Endothelial cell of umbilical vein (primary cell): ENCODE data around the gene RAD51C.

Experiments used
- EZH2 ChIP-seq: IDR thresholded peaks from 2 replicates; pipeline ENCODE4 v1.6.1; 2012; ENCODE audit warnings: borderline replicate concordance, low read depth, mild to moderate bottlenecking, moderate library complexity, low read length, inconsistent platforms; ENCODE audit not compliant: severe bottlenecking
- FOS ChIP-seq: IDR thresholded peaks from 2 replicates; pipeline ENCODE4 v1.6.1; 2011; ENCODE audit warnings: mild to moderate bottlenecking, low read length, moderate library complexity, borderline replicate concordance; ENCODE audit not compliant: insufficient read depth
- GATA2 ChIP-seq: IDR thresholded peaks from 2 replicates; pipeline ENCODE4 v1.7.0; 2011; ENCODE audit warnings: low read depth, mild to moderate bottlenecking, moderate library complexity, mixed read lengths, low read length; ENCODE audit not compliant: insufficient read length, insufficient read depth
- JUN ChIP-seq: IDR thresholded peaks from 2 replicates; pipeline ENCODE4 v1.6.1; 2011; ENCODE audit warnings: borderline replicate concordance, low read depth; ENCODE audit not compliant: insufficient read length, insufficient read depth
- MYC ChIP-seq: IDR thresholded peaks from one replicate; pipeline ENCODE4 v1.6.1; 2011; ENCODE audit warnings: mild to moderate bottlenecking, low read depth, low read length
- POLR2A ChIP-seq: IDR thresholded peaks from 2 replicates; pipeline ENCODE4 v1.6.1; 2012; ENCODE audit warnings: low read depth, mild to moderate bottlenecking, control low read depth, low read length
- POLR2AphosphoS5 ChIP-seq: IDR thresholded peaks from 2 replicates; pipeline ENCODE4 v1.6.1; 2012; ENCODE audit warnings: low read depth, mild to moderate bottlenecking, control low read depth, low read length, moderate library complexity; ENCODE audit not compliant: insufficient read depth
- TF ChIP-seq, protein P1 (sequence below): IDR thresholded peaks from 2 replicates; pipeline ENCODE4 v1.6.1; 2011; ENCODE audit not compliant: insufficient read depth, insufficient read length
- TF ChIP-seq, protein P2 (sequence below), 2 donors: IDR thresholded peaks; 1 replicate in 1 of 2; 2 replicates in 1 of 2; pipeline ENCODE4 v1.5.1; 2011; ENCODE audit warnings: low read length in 2 of 2, mild to moderate bottlenecking in 2 of 2, moderate library complexity in 2 of 2, control low read depth in 1 of 2, inconsistent platforms in 1 of 2, low read depth in 1 of 2; ENCODE audit not compliant: insufficient read depth in 1 of 2; ENCODE audit errors: extremely low read depth in 1 of 2

GRCh38 chr17:58699771-58700170 lies 7.4 kb downstream of the RAD51C start:
- TF ChIP-seq, protein P1, sequence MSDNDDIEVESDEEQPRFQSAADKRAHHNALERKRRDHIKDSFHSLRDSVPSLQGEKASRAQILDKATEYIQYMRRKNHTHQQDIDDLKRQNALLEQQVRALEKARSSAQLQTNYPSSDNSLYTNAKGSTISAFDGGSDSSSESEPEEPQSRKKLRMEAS: no peak
- TF ChIP-seq POLR2AphosphoS5 (no peak), JUN (no peak), POLR2A (no peak), EZH2 (no peak), MYC (no peak), FOS (no peak), GATA2 (no peak)
- TF ChIP-seq, protein P2, sequence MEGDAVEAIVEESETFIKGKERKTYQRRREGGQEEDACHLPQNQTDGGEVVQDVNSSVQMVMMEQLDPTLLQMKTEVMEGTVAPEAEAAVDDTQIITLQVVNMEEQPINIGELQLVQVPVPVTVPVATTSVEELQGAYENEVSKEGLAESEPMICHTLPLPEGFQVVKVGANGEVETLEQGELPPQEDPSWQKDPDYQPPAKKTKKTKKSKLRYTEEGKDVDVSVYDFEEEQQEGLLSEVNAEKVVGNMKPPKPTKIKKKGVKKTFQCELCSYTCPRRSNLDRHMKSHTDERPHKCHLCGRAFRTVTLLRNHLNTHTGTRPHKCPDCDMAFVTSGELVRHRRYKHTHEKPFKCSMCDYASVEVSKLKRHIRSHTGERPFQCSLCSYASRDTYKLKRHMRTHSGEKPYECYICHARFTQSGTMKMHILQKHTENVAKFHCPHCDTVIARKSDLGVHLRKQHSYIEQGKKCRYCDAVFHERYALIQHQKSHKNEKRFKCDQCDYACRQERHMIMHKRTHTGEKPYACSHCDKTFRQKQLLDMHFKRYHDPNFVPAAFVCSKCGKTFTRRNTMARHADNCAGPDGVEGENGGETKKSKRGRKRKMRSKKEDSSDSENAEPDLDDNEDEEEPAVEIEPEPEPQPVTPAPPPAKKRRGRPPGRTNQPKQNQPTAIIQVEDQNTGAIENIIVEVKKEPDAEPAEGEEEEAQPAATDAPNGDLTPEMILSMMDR (IDR thresholded peaks at IDR 0.05; ENCODE audit: extremely low read depth in 1 of 2, insufficient read depth in 1 of 2, low read depth in 1 of 2, low read length in 2 of 2): no peak
